Neural progenitor cell (in vitro differentiated cells): ENCODE results near the gene FAM53B.

Experiments used
- CTCF ChIP-seq: fragments of 200-600 bp; sonication (generic); IDR thresholded peaks from 2 replicates; pipeline ENCODE4 v1.5.1; 2017; ENCODE audit warnings: antibody characterized with exemption, mild to moderate bottlenecking
- EZH2 ChIP-seq: fragments of 200-600 bp; sonication (generic); IDR thresholded peaks from 2 replicates; pipeline ENCODE4 v1.6.1; 2017; ENCODE audit warnings: antibody characterized with exemption, mild to moderate bottlenecking, moderate library complexity

GRCh38 chr10:124665091-124665490 is 79.1 kb downstream of the FAM53B start:
- no peak for TF ChIP-seq CTCF
- TF ChIP-seq EZH2, result no peak
